Measurements from ENCODE around the gene LRRK2.

DNA sequence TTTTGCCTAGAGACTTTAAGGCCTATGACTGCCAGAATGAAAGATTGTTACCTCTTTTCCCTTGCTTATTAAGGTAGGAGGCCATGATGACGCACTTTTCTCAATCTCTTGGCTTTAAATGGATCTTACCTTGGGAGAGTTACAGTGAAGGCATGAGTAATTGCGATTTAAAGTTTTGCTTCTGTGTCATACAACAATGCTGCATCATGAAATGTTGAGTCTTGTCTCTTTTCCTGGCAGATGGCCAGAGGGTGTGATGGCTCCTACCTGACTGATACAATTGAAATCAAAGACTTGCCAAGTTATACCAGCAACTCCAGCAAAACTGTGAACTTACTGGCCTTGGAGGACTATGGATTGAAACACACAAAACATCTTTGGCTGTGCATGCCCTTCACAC lies 17.2 kb upstream of the LRRK2 start:
- TF ChIP-seq, protein P1, sequence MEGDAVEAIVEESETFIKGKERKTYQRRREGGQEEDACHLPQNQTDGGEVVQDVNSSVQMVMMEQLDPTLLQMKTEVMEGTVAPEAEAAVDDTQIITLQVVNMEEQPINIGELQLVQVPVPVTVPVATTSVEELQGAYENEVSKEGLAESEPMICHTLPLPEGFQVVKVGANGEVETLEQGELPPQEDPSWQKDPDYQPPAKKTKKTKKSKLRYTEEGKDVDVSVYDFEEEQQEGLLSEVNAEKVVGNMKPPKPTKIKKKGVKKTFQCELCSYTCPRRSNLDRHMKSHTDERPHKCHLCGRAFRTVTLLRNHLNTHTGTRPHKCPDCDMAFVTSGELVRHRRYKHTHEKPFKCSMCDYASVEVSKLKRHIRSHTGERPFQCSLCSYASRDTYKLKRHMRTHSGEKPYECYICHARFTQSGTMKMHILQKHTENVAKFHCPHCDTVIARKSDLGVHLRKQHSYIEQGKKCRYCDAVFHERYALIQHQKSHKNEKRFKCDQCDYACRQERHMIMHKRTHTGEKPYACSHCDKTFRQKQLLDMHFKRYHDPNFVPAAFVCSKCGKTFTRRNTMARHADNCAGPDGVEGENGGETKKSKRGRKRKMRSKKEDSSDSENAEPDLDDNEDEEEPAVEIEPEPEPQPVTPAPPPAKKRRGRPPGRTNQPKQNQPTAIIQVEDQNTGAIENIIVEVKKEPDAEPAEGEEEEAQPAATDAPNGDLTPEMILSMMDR (IDR thresholded peaks at IDR 0.05) = no peak
- no peak for TF ChIP-seq ZFX (IDR thresholded peaks at IDR 0.05; ENCODE audit: borderline replicate concordance)
